Stimulated activated CD4-positive, alpha-beta T cell treated with anti-CD3 and anti-CD28 coated beads, Interleukin-15, amount 100 ng/mL, for 48 hours (primary cell): ENCODE measurements around the gene KLHL29.

ENCODE experiments used
- DNase-seq, 2 donors: peaks; one replicate each; pipeline ENCODE4 v3.0.0-alpha.2; 2020; ENCODE audit warnings: low read depth in 2 of 2

Gene KLHL29

DNA sequence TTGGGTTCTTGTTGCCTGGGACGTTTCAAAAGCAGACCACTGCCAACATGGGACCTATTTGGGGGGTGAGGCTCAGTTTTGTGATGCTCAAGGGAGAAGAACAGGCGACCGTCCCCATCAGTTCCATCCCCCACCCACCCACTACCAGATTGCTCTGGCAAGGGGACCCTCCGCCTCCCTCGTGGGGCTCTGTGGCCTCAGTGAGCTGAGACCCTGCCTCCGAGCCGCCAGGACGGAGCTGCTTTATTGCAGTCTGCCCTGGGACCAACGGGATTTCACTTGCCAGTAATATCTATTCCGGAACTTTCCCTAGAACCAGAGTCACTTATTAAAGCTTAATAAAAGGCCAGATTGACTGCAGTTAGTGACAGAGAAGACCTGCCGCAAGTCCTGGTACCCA, 146.3 kb downstream of the KLHL29 start:
- no peak for DNase-seq

DNA sequence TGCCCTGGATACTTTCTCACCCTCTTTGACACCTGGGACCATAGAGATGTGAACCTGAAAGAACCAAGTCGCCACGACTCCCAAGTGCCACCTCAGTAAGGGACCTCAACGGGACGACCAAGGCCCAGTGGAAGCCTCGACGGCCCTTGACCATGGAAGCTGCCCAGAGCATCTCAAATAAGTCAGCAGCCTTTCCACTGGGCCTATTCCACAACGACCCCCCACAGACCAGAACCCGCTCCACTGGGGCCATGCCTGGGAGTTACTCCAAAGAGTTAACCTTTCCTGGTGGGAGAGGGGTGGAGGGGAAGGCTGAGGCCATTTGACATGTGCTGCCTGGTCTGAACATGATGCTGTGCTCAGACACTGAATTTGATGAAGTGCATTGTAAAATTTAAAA, 146.9 kb downstream of the KLHL29 start:
- no peak for DNase-seq

DNA sequence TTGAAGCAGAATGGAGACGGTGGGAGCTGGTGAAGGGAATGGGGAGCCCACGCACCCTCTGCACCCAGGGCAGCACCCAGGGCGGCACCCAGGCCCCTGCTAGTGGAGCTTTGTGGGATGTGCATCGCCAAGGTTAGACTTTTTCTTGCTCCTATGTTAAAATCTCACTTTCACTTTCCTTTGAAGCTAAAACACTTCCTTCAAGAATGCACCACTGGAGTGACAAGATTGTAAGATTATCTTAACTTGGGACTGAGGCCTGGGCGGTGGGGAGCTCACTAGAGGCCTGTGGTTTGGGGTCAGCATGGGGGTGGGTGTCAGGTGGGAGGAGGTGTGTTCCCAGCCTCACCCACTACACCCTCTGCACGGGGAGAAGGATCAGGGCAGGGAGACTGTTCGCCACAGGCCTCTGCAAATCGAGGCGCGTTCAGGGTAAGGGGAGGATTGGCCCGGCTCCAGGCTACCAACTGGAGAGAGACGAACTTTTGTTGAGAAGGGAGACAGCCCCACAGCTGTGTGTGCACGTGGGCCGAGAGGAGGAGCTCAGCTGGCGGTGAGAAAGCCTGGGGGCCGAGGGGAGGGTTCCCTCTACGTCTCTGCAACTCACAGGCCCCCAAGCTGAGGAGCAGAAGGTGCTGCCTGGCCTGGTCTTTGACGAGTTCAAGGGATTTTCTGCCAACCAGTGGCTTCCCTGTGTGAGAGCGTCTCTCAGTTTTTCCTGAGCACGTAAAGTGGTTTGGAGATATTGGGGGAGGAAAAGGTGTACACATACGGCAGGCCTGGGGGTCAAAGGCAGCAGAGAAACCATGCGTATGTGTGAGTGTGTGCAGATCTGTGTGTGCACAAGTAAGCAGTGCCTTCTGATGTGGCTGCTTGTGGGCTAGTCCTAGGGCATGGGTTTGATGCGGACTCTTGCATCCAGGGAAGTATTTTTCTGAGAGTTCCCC, 147.7 kb downstream of the KLHL29 start:
- DNase-seq: peak; percentile 15 to 29

DNA sequence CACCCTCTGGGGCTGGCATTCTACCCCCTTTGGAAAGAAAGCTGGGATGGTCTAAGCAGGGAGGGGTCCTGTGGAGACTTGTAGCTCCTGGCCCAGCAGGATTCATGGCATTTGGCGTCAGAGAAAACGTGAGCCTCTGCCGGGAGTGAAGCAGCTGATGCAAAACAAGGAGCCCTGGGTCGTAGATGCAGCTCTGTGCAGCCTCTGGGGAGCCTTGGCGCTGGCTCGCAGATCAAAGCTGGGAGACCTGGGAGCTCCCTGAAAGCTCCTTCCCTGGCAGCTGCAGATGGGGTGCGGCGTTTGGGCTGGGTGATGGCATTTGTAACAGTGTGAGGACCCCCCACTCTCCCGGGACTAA, 148.3 kb downstream of the KLHL29 start:
- DNase-seq: no peak

DNA sequence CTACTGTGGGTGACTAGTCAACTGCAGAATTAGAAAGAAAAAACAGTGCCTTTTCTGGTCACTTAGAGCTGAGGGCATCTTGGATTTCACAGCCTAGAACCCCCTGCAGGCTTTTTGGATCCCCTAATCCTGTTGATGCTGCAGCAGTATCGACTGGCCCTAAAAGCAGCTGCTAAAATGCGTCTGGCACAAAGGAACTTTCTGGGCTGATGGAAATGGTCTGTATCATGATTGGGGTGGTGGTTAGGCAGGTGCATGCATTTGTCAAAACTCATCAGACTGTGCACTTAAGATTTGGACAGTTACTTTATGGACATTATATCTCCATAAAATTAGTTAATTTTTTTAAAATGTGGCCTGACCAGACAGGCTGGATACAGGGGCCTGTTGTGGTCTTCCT, 149.8 kb downstream of the KLHL29 start:
- no peak for DNase-seq

DNA sequence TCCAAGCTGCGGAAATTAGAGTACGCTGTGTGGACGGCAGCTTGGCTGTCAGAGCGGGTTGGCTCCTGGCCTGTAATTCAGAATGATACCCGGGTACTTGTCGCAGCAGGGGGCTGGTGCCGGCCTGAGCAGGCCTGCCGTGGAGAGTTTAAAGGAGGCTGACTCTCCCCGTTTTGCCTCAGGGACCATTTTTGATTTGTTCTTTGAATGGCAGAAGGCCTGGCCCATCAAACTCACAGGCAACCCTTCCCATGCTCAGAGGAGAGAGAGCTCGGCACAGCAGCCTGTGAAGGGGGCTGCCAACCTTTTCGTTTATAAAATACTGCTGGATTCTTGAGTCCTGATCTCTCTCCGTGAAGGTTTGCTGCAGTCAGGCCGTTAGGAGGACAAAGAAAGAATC, 151.3 kb downstream of the KLHL29 start:
- DNase-seq: no peak

DNA sequence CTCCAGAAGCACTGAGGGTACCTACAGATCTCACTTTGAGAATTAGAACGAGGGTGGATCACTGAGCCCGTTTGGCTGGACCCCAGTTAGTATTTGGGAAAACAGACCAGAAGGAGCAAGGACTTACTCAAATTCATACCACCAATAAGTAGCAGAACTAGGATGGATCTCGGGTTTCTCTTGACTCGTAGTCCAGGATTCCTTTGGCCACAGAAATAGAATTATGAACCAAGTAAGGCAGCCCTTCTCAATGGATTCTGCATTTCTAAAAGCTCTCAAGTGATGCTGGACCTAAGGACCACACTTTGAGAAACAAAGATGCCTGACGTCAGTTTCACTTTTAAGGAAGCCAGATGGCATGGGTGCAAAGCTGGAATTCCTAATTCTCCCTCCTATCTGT, 153.0 kb downstream of the KLHL29 start:
- no peak for DNase-seq

DNA sequence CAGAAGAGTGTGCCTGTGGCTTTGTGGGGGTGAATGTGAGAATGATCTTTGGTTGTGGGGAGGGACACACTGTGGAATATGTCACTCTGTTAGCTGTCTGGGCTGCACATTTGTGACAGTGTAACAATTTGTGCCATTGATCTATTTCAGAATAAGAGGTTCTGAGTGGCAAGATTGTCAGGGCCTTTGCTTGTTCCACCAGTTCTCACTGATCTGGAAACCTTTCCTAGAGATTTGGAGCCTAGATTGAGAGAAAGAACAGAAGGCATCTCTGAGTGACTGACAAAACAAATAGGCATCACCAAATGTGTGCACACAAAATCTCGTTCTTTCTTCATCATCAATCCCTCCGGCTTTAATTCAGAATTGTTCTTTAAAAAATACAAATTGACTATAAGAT, 153.6 kb downstream of the KLHL29 start:
- no peak for DNase-seq

DNA sequence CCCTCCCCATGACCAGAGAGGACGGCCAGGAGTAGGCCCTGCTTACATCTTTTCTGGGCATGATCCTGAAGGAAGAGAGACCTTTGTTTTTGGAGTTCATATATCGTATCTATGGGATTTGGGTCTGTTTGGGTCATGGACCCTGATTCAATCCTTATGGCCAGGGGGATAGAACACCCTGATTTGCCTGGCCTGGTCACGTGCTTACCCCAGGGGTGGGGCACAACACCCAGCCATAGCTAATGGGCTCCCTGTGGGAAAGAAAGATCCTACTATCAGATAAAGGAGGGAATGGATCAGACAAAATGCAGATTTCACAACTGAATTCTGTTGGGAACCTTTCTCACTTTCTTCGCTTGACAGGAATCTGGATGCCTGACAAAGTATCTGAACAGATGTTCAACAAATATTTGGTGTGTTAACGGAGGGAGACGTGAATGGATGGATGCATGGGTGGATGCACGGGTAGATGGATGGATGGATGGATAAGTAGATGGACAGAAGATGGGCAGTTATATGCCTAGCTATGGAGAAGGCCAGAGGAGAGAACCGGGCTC, 155.9 kb downstream of the KLHL29 start:
- DNase-seq: no peak

DNA sequence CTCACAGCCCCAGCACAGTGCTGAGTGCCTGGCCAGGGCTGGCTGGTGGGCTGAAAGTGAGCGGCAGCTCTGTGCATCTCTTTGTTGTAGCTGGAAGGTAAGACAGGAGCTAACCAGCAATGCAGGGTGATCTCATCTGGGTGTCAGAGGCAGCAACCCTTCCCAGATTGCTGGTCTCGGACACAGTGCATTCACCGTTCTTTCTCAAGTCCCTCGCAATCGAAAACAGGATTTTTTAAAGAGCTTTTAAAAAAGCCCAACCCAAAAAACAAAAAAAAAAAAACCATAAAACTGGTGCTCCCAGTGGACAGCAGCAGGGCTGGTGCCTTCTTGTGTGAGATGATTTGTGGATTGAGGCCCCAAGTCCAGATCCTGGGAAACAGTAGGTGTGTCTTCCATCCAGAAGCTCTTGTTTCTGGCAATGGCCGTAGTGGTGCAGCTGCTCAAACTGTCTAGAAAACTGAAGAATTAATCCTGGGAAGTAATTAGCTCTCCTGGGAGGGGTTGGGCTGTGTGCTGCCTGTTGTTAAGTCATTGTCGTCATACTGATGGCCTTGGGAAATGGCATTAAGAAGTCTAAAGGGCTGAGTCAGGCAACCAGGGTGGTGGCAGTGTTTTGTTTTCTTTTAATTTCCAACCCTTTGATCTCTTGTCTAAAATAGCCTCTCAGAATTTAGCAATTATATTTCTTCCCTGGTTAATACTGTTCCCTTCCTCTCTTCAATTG, 156.7 kb downstream of the KLHL29 start:
- DNase-seq: no peak

DNA sequence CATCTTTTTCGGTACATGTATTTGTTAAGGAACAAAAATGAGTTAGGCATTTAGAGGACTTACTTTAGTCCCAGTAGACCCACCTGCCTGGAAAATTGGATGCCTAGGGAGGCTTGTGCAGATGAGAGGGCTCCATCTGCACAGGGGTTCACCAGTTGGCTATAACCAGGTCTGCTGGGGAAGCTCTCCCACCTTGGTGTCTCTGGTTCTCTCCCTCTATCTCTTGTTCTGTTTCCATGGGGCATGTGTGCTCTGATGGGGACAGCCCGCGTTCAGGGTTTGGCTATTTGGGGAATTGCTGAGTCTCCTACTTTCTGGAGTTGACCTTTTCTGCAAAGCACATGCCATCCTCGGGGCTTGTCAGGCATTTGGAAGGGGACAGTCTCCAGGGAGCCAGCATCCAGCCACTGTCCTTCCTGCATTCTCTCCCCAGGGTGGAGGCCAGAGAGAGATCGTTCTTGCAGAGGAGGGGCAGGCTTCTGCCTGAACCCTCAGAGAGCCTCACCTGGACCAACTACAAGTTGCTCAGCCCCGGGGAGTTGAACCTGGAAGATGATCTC, 157.3 kb downstream of the KLHL29 start:
- DNase-seq: no peak

DNA sequence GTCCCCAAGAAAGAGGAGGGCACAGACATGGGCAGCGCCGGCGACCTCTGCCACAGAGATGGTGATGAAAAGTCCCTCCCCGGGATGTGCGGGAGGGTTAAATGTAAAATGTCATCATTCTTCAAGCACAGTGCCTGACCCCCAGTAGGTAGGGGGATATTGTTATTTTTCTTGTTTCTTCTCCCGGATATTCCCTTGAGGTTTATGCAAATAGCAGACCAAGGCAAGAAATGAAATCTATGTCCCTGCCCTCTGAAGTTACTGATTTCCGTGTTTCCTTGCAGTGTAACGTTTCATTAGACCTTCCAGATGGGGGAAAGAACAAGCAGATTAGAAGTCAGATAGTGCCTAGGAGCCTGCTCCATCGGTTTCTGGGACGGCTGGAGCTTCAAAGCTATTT, 158.3 kb downstream of the KLHL29 start:
- no peak for DNase-seq

DNA sequence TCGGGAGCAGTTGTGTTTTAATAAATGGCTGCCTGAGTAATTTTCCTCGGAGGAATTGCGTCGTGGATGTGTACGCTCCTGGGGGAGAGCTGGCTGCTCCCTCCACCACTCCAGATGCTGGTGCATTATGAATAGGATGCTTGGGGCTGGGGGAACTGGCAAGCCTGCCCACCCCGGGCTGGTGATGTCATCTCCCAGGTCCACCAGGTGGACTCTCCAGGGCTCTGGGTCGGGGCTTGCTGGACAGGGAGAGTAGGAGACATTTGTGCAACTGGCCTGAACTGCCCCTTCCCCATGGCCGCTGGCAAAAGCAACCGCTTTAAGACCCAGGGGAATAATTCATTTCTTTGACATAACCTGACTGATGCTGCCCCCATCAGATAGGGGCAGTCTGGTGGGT, 158.7 kb downstream of the KLHL29 start:
- DNase-seq: no peak

DNA sequence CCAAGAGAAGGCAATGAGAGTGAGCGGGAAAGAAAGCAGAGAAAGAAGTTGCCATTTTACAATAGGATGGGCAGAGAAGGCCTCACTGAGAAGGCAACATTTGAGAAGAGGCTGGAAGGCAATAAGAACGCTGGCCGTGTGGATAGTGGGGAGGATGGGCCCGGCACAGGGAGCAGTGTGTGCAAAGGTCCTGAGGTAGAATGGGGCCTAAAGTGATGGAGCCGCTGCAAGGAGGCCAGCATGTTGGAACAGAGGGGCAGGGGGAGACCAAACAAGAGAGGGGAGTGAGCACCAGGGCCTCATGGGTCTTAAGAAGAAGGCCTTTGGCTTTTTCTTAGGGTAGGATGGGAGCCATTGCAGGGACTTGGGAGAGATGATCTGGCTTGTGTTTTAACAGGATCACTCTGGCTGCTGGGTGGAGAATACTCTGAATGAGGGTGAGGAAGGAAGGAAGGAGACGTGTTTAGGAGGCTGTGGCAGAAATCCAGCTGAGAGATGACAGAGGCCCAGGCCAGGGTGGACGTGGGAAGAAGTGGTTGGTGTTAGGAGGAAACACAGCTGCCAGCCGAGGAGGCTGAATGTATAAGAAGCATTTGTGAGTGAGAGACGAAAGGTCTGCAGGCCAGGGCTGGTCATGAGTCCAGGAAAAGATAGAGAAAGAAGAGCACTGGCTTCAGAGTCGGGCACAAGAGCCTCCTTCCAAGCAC, 159.8 kb downstream of the KLHL29 start:
- no peak for DNase-seq

DNA sequence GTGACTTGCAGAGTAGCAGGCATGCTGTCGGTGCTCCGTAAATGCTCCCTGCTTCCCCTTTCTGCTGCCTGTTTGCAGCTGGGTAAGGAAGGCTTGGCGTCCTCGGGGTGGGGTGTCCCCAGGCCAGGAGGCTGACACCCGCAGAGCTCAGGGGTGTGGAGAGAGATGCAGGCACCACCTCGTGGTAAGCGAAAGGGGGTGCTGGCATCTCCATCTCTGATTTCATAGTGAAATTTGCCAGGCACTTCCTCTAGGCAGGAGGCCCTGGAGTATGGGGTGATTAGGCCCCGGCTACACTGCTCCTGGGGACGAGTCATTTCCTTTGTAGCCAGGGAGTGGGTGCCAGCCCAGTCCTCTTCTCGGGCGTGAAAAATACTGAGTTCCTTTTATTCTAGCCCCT, 160.4 kb downstream of the KLHL29 start:
- DNase-seq: no peak

DNA sequence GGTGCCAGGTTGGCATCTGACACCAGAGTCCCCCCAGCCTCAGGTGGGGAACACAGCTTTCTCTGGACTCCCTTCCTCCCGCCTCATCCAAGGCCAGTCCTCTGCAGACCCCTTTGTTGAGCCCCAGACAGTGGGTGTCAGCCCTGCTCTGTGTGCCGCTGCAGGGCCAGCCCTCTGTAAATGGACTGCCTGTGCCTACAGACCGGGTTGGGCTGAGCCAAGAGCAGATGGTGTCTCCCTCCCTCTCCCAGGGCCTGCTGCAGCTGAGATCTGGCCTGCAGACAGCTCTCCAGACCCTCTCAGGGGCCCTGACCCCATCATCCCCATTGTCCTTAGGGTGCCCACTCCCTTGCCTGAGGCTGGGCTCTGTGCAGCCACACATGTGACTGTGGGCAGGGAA, 160.8 kb downstream of the KLHL29 start:
- no peak for DNase-seq

DNA sequence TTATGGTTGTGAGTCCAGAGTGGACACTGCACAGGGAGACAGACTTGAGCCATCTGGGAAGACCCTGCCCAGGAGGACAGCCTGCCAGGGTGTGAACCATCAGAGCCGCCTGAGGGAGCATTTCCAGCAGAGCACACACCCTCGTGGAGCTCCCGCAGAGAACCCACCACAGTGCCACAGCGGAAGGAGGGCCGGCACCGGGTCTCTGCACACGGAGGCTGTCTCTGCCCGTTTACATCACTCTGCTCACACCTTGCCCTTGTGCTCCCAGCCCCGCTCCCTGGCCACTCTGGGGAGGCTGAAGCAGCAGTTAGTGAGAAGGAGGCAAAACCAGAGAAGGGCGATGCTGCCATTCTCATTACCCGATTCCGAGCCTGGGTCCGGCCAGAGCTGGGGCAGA, 161.9 kb downstream of the KLHL29 start:
- no peak for DNase-seq

DNA sequence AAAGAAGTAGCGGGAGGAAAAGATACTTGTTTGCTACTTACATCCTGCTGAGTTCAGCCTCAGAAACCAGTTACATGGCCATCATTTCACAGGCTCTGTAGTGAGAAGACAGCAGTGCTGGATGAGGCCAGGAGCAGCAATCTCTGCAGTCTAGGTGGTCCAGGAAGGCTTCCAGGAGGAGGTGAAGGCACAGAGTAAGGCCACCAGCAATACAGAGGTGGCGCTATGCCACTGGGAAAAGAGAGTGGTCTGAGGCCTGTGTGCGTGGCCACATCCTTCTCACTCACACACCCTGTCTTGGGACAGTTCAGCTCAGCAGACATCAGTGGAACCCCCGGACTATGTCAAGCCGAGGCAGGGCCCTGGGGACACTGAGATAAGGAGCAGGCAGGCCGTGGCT, 162.7 kb downstream of the KLHL29 start:
- DNase-seq: no peak

DNA sequence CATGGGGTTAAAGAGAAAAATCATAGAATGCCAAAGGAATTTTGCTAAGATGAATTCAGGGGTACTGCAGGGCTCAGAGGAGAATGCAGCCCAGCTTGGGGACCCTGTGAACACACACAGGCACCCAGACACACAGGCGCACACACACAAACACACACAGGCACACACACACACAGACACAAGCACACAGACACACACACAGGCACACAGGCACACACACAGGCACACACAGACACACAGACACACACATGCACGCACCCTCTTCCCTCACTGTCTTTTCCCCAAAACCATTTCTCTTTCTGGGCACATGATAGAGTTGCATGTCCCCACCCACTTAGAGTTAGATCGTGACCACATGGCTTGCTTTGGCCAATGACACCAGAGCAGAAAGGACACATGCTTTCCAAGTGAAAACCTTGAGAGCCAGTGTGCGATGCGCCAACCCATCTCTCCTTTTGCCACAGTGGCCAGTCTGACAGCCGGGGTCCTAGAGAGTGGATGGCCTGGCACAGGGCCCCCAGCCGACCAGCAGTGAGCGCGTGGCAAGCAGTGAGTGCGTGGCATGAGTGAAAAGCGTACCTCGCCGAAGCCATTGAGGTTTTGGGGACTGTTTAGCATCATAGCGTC, 163.3 kb downstream of the KLHL29 start:
- DNase-seq: no peak

DNA sequence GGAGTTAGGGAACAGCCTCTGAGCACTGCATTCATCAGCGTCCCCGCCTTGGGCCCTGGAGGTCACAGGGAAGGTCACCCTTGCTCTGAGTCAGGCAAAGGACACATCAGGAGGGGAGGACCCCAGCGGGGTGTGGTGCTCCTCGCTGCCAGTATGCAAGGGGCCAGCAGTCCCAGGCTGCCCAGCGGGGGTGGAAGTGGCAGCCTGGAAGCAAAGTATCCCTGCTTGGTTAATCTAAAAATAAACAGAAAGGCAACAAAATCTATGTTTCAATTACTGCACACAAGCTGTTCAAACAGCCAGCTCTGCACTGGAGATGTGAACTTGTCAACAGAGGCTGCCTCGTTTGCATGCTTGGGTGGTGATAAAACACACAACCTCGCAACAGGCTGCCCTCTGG, 164.1 kb downstream of the KLHL29 start:
- DNase-seq: no peak

DNA sequence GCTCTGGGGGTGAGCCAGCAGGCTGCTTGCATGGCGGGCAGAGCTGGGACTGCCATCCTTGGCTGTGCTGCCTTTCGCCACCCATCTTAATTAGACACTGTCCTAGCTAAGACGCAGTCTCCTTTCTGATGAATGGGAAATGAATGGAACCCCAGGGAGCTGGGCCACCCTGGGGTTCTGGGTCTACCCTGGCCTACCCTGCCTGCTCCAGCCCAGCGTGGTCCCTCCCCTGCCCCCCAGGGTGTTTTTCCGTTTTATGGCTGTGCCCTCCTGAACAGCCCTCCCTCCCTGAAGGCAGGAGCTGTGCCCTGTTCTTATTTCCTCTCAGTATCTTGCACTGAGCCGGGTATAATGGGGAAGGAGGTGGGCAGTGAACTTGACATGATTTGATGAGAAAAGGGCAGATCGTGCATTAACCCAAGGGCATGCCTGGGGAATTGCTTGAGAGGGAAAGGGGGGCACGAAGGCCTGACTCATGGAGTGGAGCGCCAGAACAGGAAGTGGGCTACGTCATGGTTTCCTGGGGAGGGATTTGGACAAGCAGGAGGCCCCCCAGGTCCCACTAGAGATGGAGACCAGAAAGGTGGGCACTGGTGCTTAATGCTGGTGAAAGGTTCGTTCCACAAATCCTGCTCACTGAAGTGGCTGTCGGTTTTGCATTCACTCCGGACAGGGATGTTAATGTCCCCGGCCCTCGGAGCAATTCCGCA, 165.0 kb downstream of the KLHL29 start:
- no peak for DNase-seq
